Measurements from ENCODE around the gene MIA. TPM values are rescaled to one million over a fixed set of nuclear protein-coding genes. Genes with fewer than 3 reads are reported as not detected.
A peak's percentile ranks its signal among the peaks of the same experiment; 100 is the strongest.
"Not testable (repeated sequence)": the region's sequence is repeated elsewhere in the genome, so short reads cannot be mapped to it uniquely, and the experiment has no call there.

The MIA gene
- total RNA-seq, result 100 to 1,000 TPM; 127 to 322 (median 209) TPM

DNA sequence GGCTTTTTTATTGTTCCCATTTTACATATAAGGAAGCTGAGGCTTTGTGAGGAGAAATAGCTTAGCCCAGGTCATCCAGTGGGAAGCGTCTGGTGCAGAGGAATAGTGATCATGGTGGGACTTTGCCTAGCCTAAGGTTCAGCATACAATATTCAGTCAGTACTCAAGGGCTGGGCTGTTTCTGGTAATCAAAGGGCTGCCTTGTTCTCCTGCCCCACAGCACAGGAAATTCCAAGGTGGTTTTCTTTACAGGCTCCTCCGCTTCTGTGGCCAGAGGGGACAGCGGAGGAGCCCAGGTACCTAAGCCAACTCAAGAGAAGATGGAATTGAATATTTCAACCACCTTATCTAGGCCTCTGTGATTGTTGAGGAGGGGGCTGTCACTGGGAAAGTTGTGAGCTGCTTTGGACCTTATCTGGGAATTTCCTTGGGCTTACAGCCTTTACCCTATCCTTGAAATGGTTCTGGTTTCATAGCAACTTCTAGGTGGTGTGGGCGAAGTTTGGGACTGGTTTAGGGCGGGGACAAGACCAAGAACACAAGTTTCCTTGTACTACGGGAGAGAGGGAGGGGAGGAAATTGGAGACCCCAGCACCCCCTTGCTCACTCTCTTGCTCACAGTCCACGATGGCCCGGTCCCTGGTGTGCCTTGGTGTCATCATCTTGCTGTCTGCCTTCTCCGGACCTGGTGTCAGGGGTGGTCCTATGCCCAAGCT, at the start of gene MIA:
Gene MIA, plus strand, starts transcription at position 606 of the 716 bp plus-strand sequence. Its CDS starts 22 bp downstream, at position 628.
- H3K27me3 ChIP-seq, result no peaks in the 10 kb centered on the region
- peak within 1 kb of the TSS; percentile 60 to 97 (median 92) for H3K27ac ChIP-seq
- 47 to 55% methylated on average over 8 to 9 of the region's 9 CpGs for WGBS, 2 donors
- no peak for DNase-seq (ENCODE audit: low spot score in 2 of 2)
- TF ChIP-seq POLR2A (IDR thresholded peaks at IDR 0.05) (no peak), CTCF (IDR thresholded peaks at IDR 0.05) (no peak), EP300 (IDR thresholded peaks at IDR 0.05) (no peak)
- no peaks in the 10 kb centered on the region for H3K9me3 ChIP-seq
- H3K4me3 ChIP-seq, result peak within 1 kb of the TSS; percentile 16 to 95 (median 30)
- peaks cover 0 to 17% (median 0%) of the 10 kb centered on the region in 3 donors for H3K36me3 ChIP-seq
- peaks cover 0 to 35% (median 18%) of the 10 kb centered on the region in 4 donors for H3K4me1 ChIP-seq

GRCh38 chr19:40726279-40726678, 49.0 kb upstream of the MIA start:
- no peak for DNase-seq (ENCODE audit: low spot score in 2 of 2)
- H3K9me3 ChIP-seq, result peaks cover 0 to 3% (median 0%) of the 10 kb centered on the region in 4 donors
- H3K36me3 ChIP-seq, result peaks cover 6 to 87% (median 50%) of the 10 kb centered on the region in 3 donors
- no peaks in the 10 kb centered on the region for H3K27me3 ChIP-seq
- TF ChIP-seq CTCF (IDR thresholded peaks at IDR 0.05) (no peak), EP300 (IDR thresholded peaks at IDR 0.05) (no peak), POLR2A (IDR thresholded peaks at IDR 0.05) (no peak)
- no peak overlapping the region for H3K4me3 ChIP-seq
- H3K4me1 ChIP-seq, result peaks cover 0 to 47% (median 33%) of the 10 kb centered on the region in 4 donors
- H3K27ac ChIP-seq, result peak overlapping the region in 2 of 4 donors; percentile 52 to 77
- 69 to 75% methylated on average over 4 of the region's 4 CpGs for WGBS, 2 donors

GRCh38 chr19:40730065-40730464, 45.3 kb upstream of the MIA start:
- not testable (repeated sequence) for DNase-seq (ENCODE audit: low spot score in 2 of 2); H3K27me3 ChIP-seq; H3K27ac ChIP-seq; H3K4me3 ChIP-seq; H3K9me3 ChIP-seq
- peaks cover 0 to 14% (median 6%) of the 10 kb centered on the region in 4 donors for H3K4me1 ChIP-seq
- peaks cover 4 to 100% (median 64%) of the 10 kb centered on the region in 3 donors for H3K36me3 ChIP-seq
- WGBS, 2 donors, result 90 to 92% methylated on average over 5 of the region's 5 CpGs

DNA sequence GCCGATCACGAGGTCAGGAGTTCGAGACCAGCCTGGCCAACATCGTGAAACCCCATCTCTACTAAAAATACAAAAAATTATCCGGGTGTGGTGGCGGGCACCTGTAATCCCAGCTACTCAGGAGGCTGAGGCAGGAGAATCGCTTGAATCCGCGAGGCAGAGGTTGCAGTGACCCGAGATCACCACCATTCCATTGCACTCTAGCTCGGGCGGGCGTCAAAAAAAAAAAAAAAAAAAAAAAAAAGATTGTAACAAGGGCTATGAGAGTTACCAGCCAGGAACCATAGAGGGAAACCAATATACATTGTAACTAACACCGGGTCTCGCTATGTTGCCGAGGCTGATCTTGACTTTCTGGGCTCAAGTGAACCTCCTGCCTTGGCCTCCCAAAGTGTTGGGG, 43.0 kb upstream of the MIA start:
- H3K36me3 ChIP-seq, result peaks cover 7 to 100% (median 61%) of the 10 kb centered on the region in 3 donors
- H3K9me3 ChIP-seq; H3K27ac ChIP-seq; DNase-seq (ENCODE audit: low spot score in 2 of 2); H3K4me3 ChIP-seq; H3K4me1 ChIP-seq; H3K27me3 ChIP-seq: not testable (repeated sequence)
- 92 to 93% methylated on average over 16 of the region's 16 CpGs for WGBS, 2 donors

DNA sequence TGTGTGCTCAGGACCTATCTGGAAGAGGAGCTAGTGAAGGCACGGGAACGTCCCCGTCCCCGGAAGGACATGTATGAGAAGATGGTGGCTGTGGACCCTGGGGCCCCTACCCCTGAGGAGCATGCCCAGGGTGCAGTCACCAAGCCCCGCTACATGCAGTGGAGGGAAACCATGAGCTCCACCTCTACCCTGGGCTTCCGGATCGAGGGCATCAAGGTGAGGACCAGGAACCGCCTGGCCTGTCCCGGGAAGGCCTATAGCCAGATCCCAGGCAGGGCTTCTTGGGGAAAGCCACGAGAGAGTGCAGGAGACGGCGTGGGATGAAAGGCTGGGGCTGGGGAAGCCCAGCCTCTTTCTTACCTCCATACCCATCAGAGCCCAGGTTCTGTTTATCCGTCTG, 42.2 kb upstream of the MIA start:
- peaks cover 7 to 100% (median 54%) of the 10 kb centered on the region in 3 donors for H3K36me3 ChIP-seq

More for the DNA sequence above, 42.2 kb upstream of the MIA start:
- peaks cover 0 to 4% (median 2%) of the 10 kb centered on the region in 4 donors for H3K4me1 ChIP-seq
- DNase-seq (ENCODE audit: low spot score in 2 of 2), result no peak
- no peak overlapping the region for H3K4me3 ChIP-seq
- WGBS, 2 donors, result 88 to 92% methylated on average over 13 of the region's 13 CpGs
- TF ChIP-seq POLR2A (IDR thresholded peaks at IDR 0.05) (no peak), CTCF (IDR thresholded peaks at IDR 0.05) (no peak), EP300 (IDR thresholded peaks at IDR 0.05) (no peak)
- H3K27ac ChIP-seq, result no peak overlapping the region
- H3K27me3 ChIP-seq, result no peaks in the 10 kb centered on the region
- H3K9me3 ChIP-seq, result no peaks in the 10 kb centered on the region

All from tibial nerve (tissue), 4 donors.